Measurements from ENCODE around the gene CASP8AP2.

DNA sequence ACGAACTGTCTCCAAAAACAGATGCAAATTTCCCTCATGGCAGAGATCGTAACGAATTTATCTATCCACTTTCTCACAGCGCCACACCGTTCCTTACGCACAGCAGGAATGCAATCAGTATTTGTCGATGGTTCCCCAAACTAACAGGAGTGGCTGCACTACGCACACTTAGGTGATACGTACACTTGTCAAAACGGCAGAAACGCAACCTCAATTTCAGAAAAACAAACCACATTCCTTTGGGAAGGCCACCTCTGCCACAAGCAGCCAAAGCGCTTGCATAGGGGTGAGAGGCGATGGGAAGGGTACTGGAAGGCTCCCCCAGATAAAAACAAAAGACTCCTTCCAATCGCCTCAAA lies 10.7 kb upstream of the CASP8AP2 start:
- TF ChIP-seq POLR2AphosphoS5 (IDR thresholded peaks at IDR 0.05) (no peak), POLR2A (IDR thresholded peaks at IDR 0.05; ENCODE audit: low read depth) (no peak), EP300 (IDR thresholded peaks at IDR 0.05) (no peak)
- TF ChIP-seq, protein P1, sequence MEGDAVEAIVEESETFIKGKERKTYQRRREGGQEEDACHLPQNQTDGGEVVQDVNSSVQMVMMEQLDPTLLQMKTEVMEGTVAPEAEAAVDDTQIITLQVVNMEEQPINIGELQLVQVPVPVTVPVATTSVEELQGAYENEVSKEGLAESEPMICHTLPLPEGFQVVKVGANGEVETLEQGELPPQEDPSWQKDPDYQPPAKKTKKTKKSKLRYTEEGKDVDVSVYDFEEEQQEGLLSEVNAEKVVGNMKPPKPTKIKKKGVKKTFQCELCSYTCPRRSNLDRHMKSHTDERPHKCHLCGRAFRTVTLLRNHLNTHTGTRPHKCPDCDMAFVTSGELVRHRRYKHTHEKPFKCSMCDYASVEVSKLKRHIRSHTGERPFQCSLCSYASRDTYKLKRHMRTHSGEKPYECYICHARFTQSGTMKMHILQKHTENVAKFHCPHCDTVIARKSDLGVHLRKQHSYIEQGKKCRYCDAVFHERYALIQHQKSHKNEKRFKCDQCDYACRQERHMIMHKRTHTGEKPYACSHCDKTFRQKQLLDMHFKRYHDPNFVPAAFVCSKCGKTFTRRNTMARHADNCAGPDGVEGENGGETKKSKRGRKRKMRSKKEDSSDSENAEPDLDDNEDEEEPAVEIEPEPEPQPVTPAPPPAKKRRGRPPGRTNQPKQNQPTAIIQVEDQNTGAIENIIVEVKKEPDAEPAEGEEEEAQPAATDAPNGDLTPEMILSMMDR (IDR thresholded peaks at IDR 0.05): no peak

Data from esophagus muscularis mucosa (tissue), 4 donors.